ENCODE measurements around the gene NFE2. TPM values are rescaled to one million over a fixed set of nuclear protein-coding genes. Genes with fewer than 3 reads are reported as not detected.
A peak's percentile ranks its signal among the peaks of the same experiment; 100 is the strongest.
"Not testable (repeated sequence)": the region's sequence is repeated elsewhere in the genome, so short reads cannot be mapped to it uniquely, and the experiment has no call there.

The NFE2 gene
- total RNA-seq, 1 experiment from 2014 or later, result 0.40 TPM

- Mint-ChIP-seq H3K27me3 (ENCODE audit: insufficient read depth, unreplicated experiment) (no peaks in the 10 kb centered on the region), H3K4me1 (ENCODE audit: insufficient read depth, unreplicated experiment) (peaks cover 38% of the 10 kb centered on the region), H3K9me3 (ENCODE audit: unreplicated experiment) (no peaks in the 10 kb centered on the region), H3K27ac (ENCODE audit: low read depth, unreplicated experiment) (no peak overlapping the region), H3K4me3 (ENCODE audit: unreplicated experiment) (no peak overlapping the region), H3K36me3 (ENCODE audit: insufficient read depth, unreplicated experiment) (no peaks in the 10 kb centered on the region)
- CTCF ChIA-PET, result interaction anchor here (0.6 to 2.8 kb wide), 5 partner anchors 10 to 97 kb away, joined by 3 to 21 read pairs (median 3); partner anchors contain the start of gene COPZ1
- POLR2A ChIA-PET, result interaction anchor here (0.7 to 3.2 kb wide), 6 partner anchors 15 to 76 kb away, joined by 3 to 19 read pairs (median 8); partner anchors contain the start of gene COPZ1
- intact Hi-C loops (cut with micrococcal nuclease), result no loop called here
- DNase-seq (ENCODE audit: unreplicated experiment), result no peak
- TF ChIP-seq CTCF (IDR thresholded peaks at IDR 0.05; ENCODE audit: unreplicated experiment), result no peak
- no TSS peak for BruUV-seq (replicated peaks)
Observed at GRCh38 chr12:54282949-54283593, 17.7 kb downstream of the NFE2 start.

GRCh38 chr12:54281694-54282093 lies 19.1 kb downstream of the NFE2 start:
- not testable (repeated sequence) for H3K27me3 Mint-ChIP-seq (ENCODE audit: insufficient read depth, unreplicated experiment); H3K9me3 Mint-ChIP-seq (ENCODE audit: unreplicated experiment); H3K36me3 Mint-ChIP-seq (ENCODE audit: insufficient read depth, unreplicated experiment); BruUV-seq (replicated peaks); H3K4me3 Mint-ChIP-seq (ENCODE audit: unreplicated experiment); DNase-seq (ENCODE audit: unreplicated experiment); H3K27ac Mint-ChIP-seq (ENCODE audit: low read depth, unreplicated experiment)
- ChIA-PET CTCF (interaction anchor here (1.2 to 2.0 kb wide), 5 partner anchors 43 to 97 kb away, joined by 3 to 10 read pairs (median 5); partner anchors contain the start of gene COPZ1), POLR2A (interaction anchor here (0.6 to 4.9 kb wide), 14 partner anchors 9 to 1822 kb away, joined by 3 to 99 read pairs (median 5); partner anchors contain the start of genes COPZ1, HOXC9, NFE2 and PA2G4)
- intact Hi-C loops (cut with micrococcal nuclease), result loop anchor here (2.0 kb wide), 1 partner anchor 23 kb away; no protein-coding TSS in a partner anchor
- peaks cover 28% of the 10 kb centered on the region for H3K4me1 Mint-ChIP-seq (ENCODE audit: insufficient read depth, unreplicated experiment)

- Mint-ChIP-seq H3K4me1 (ENCODE audit: insufficient read depth, unreplicated experiment) (peaks cover 27% of the 10 kb centered on the region), H3K36me3 (ENCODE audit: insufficient read depth, unreplicated experiment) (peaks cover 14% of the 10 kb centered on the region)
- DNase-seq (ENCODE audit: unreplicated experiment); H3K27me3 Mint-ChIP-seq (ENCODE audit: insufficient read depth, unreplicated experiment); H3K27ac Mint-ChIP-seq (ENCODE audit: low read depth, unreplicated experiment); H3K9me3 Mint-ChIP-seq (ENCODE audit: unreplicated experiment); H3K4me3 Mint-ChIP-seq (ENCODE audit: unreplicated experiment); BruUV-seq (replicated peaks): not testable (repeated sequence)
- POLR2A ChIA-PET, result interaction anchor here (0.6 to 4.9 kb wide), 15 partner anchors 10 to 1823 kb away, joined by 3 to 99 read pairs (median 5); partner anchors contain the start of genes COPZ1, HOXC9, NFE2 and PA2G4
- CTCF ChIA-PET, result interaction anchor here (1.2 to 2.0 kb wide), 5 partner anchors 43 to 98 kb away, joined by 3 to 10 read pairs (median 5); partner anchors contain the start of gene COPZ1
- intact Hi-C loops (cut with micrococcal nuclease), result loop anchor here (2.0 kb wide), 1 partner anchor 22 kb away; no protein-coding TSS in a partner anchor
Observed at GRCh38 chr12:54281261-54281638, 19.6 kb downstream of the NFE2 start.

- Mint-ChIP-seq H3K4me3 (ENCODE audit: unreplicated experiment) (no peak within 1 kb of the TSS), H3K27me3 (ENCODE audit: insufficient read depth, unreplicated experiment) (no peaks in the 10 kb centered on the region), H3K9me3 (ENCODE audit: unreplicated experiment) (no peaks in the 10 kb centered on the region), H3K4me1 (ENCODE audit: insufficient read depth, unreplicated experiment) (peaks cover 21% of the 10 kb centered on the region), H3K36me3 (ENCODE audit: insufficient read depth, unreplicated experiment) (peaks cover 15% of the 10 kb centered on the region), H3K27ac (ENCODE audit: low read depth, unreplicated experiment) (no peak within 1 kb of the TSS)
- BruUV-seq (replicated peaks), result TSS peak; percentile 49
- intact Hi-C loops (cut with micrococcal nuclease), result loop anchor here (1.0 to 2.0 kb wide), 2 partner anchors 22 to 45 kb away; partner anchors contain the start of gene COPZ1
- ChIA-PET CTCF (interaction anchor here (0.6 to 2.0 kb wide), 8 partner anchors 13 to 99 kb away, joined by 3 to 10 read pairs (median 4); partner anchors contain the start of gene COPZ1), POLR2A (interaction anchor here (0.6 to 4.9 kb wide), 46 partner anchors 8 to 1823 kb away, joined by 3 to 99 read pairs (median 5); partner anchors contain the start of genes COPZ1, HOXC9, NFE2 and ORMDL2)
- peak; percentile 100 for DNase-seq (ENCODE audit: unreplicated experiment)
- TF ChIP-seq CTCF (IDR thresholded peaks at IDR 0.05; ENCODE audit: unreplicated experiment), result no peak
Observed at GRCh38 chr12:54280468-54281260, 20.2 kb downstream of the NFE2 start, which contains the start of gene HNRNPA1. Gene HNRNPA1, plus strand, starts transcription at chr12:54280726. Its CDS starts 82 bp downstream, at chr12:54280808.
